Caco-2 (cell line): ENCODE data around the gene MS4A8. TPM values are rescaled to one million over a fixed set of nuclear protein-coding genes. Genes with fewer than 3 reads are reported as not detected.

Experiments used
- BruUV-seq: library from RNA; stranded (reverse); fragments of 400-500 nt; replicated peaks from 2 replicates; lab custom pipeline; 2021; lab: Mats Ljungman, UMichigan
- CTCF ChIA-PET: fragments of 300-600 bp; sonication (Branson Sonifier 250); formaldehyde crosslinking; loops from one replicate; lab custom pipeline; 2022; ENCODE audit warnings: antibody characterized with exemption; lab: Charles Lee
- POLR2A ChIA-PET: fragments of 300-600 bp; sonication (Branson Sonifier 250); formaldehyde crosslinking; loops from one replicate; lab custom pipeline; 2022; ENCODE audit warnings: antibody characterized with exemption; lab: Charles Lee
- DNase-seq, 2 experiments: peaks; one replicate each; pipeline versions ENCODE4 v3.0.0 to v3.0.0-alpha.2; 2020 to 2022
- H3K27me3 ChIP-seq: replicated peaks from 2 replicates; pipeline ENCODE4 v1.6.0; 2011; ENCODE audit warnings: low read length; ENCODE audit not compliant: control insufficient read depth, insufficient read depth
- H3K36me3 ChIP-seq: 2 replicates; pipeline ENCODE4 v1.5.1; 2011; ENCODE audit warnings: low read length; ENCODE audit not compliant: control insufficient read depth, insufficient read depth
- H3K4me1 ChIP-seq: fragments of 250-450 bp; sonication (Bioruptor Pico); 2 replicates; pipeline ENCODE4 v1.5.1; 2020; ENCODE audit warnings: mild to moderate bottlenecking
- H3K4me3 ChIP-seq: 2 replicates; pipeline ENCODE4 v1.5.1; 2011; ENCODE audit warnings: low read depth, mild to moderate bottlenecking, control low read depth, low read length
- H3K9me3 ChIP-seq: fragments of 250-450 bp; sonication (Bioruptor Pico); 2 replicates; pipeline ENCODE4 v1.5.1; 2020; ENCODE audit warnings: mild to moderate bottlenecking, moderate library complexity
- H3K27ac Mint-ChIP-seq: one replicate; pipeline ENCODE4 v1.8.0; 2022; ENCODE audit warnings: mixed read lengths; ENCODE audit not compliant: unreplicated experiment
- H3K27me3 Mint-ChIP-seq: one replicate; pipeline ENCODE4 v1.8.0; 2022; ENCODE audit warnings: mixed read lengths; ENCODE audit not compliant: insufficient read depth, unreplicated experiment
- H3K36me3 Mint-ChIP-seq: one replicate; pipeline ENCODE4 v1.8.0; 2022; ENCODE audit warnings: mild to moderate bottlenecking, mixed read lengths; ENCODE audit not compliant: insufficient read depth, unreplicated experiment
- H3K4me1 Mint-ChIP-seq: one replicate; pipeline ENCODE4 v1.8.0; 2022; ENCODE audit warnings: low read depth, mixed read lengths; ENCODE audit not compliant: unreplicated experiment
- H3K4me3 Mint-ChIP-seq: one replicate; pipeline ENCODE4 v1.8.0; 2022; ENCODE audit warnings: mild to moderate bottlenecking, moderate library complexity, mixed read lengths; ENCODE audit not compliant: unreplicated experiment
- H3K9me3 Mint-ChIP-seq: one replicate; pipeline ENCODE4 v1.8.0; 2022; ENCODE audit warnings: mixed read lengths; ENCODE audit not compliant: unreplicated experiment
- CTCF ChIP-seq, 2 experiments: fragments of 200-600 bp in 1 of 2; IDR thresholded peaks; 1 replicate in 1 of 2; 2 replicates in 1 of 2; pipeline versions ENCODE4 v1.5.1 to v1.8.0; 2011 to 2022; ENCODE audit warnings: antibody characterized with exemption in 1 of 2, control low read depth in 1 of 2, inconsistent platforms in 1 of 2, low read depth in 1 of 2, low read length in 1 of 2, mild to moderate bottlenecking in 1 of 2, moderate library complexity in 1 of 2; ENCODE audit not compliant: insufficient read depth in 1 of 2, severe bottlenecking in 1 of 2, unreplicated experiment in 1 of 2
- intact Hi-C: fragments of 100-400 bp; cut with micrococcal nuclease; formaldehyde crosslinking; loops from one replicate; pipeline ENCODE4 v1.10.0; 2022; ENCODE audit not compliant: unreplicated experiment
- total RNA-seq: library from RNA; stranded (reverse); gene quantifications from 2 replicates; pipeline ENCODE4 v1.2.3, GENCODE V29; 2022

Gene MS4A8
- total RNA-seq, 1 experiment from 2014 or later: not detected

- BruUV-seq: no TSS peak
- peaks cover 13% of the 10 kb centered on the region for H3K4me1 Mint-ChIP-seq
These were observed 18.5 kb downstream of the MS4A8 start for GRCh38 chr11:60717956-60718355.

GRCh38 chr11:60718524-60719316 lies 19.3 kb downstream of the MS4A8 start:
- ChIA-PET CTCF (no interaction called here), POLR2A (no interaction called here)
- H3K9me3 Mint-ChIP-seq: peaks cover 12% of the 10 kb centered on the region
- no TSS peak for BruUV-seq
- Histone ChIP-seq H3K36me3 (no peaks in the 10 kb centered on the region), H3K4me3 (no peak overlapping the region), H3K9me3 (peaks cover 23% of the 10 kb centered on the region), H3K27me3 (no peaks in the 10 kb centered on the region), H3K4me1 (peaks cover 10% of the 10 kb centered on the region)
- H3K36me3 Mint-ChIP-seq: no peaks in the 10 kb centered on the region
- no peak for TF ChIP-seq CTCF (IDR thresholded peaks at IDR 0.05; ENCODE audit: insufficient read depth in 1 of 2, low read depth in 1 of 2, low read length in 1 of 2, severe bottlenecking in 1 of 2, unreplicated experiment in 1 of 2)
- no peak for DNase-seq
- intact Hi-C loops: loop anchor here (1.0 kb wide), 1 partner anchor 7 kb away; no protein-coding TSS in a partner anchor
- H3K4me1 Mint-ChIP-seq: peaks cover 7% of the 10 kb centered on the region
- H3K27ac Mint-ChIP-seq: no peak overlapping the region
- H3K27me3 Mint-ChIP-seq: no peaks in the 10 kb centered on the region
- H3K4me3 Mint-ChIP-seq: no peak overlapping the region

More at GRCh38 chr11:60717956-60718355, 18.5 kb downstream of the MS4A8 start:
- no peak overlapping the region for H3K27ac Mint-ChIP-seq
- peaks cover 14% of the 10 kb centered on the region for H3K4me1 ChIP-seq
- no peaks in the 10 kb centered on the region for H3K36me3 ChIP-seq
- peaks cover 12% of the 10 kb centered on the region for H3K9me3 Mint-ChIP-seq
- no peaks in the 10 kb centered on the region for H3K27me3 ChIP-seq
- no peaks in the 10 kb centered on the region for H3K27me3 Mint-ChIP-seq
- ChIA-PET CTCF (no interaction called here), POLR2A (no interaction called here)
- TF ChIP-seq CTCF (IDR thresholded peaks at IDR 0.05; ENCODE audit: insufficient read depth in 1 of 2, low read depth in 1 of 2, low read length in 1 of 2, severe bottlenecking in 1 of 2, unreplicated experiment in 1 of 2): no peak
- H3K9me3 ChIP-seq: peaks cover 27% of the 10 kb centered on the region
- intact Hi-C loops: no loop called here
- H3K36me3 Mint-ChIP-seq: peaks cover 6% of the 10 kb centered on the region
- DNase-seq: no peak
- no peak overlapping the region for H3K4me3 ChIP-seq
- H3K4me3 Mint-ChIP-seq: no peak overlapping the region

GRCh38 chr11:60719391-60719790 lies 20.0 kb downstream of the MS4A8 start:
- Histone ChIP-seq H3K4me3 (no peak overlapping the region), H3K27me3 (no peaks in the 10 kb centered on the region), H3K4me1 (peaks cover 4% of the 10 kb centered on the region), H3K36me3 (no peaks in the 10 kb centered on the region), H3K9me3 (peaks cover 23% of the 10 kb centered on the region)
- H3K27ac Mint-ChIP-seq: no peak overlapping the region
- no peaks in the 10 kb centered on the region for H3K27me3 Mint-ChIP-seq
- H3K9me3 Mint-ChIP-seq: peaks cover 12% of the 10 kb centered on the region
- H3K4me1 Mint-ChIP-seq: peaks cover 5% of the 10 kb centered on the region
- no peaks in the 10 kb centered on the region for H3K36me3 Mint-ChIP-seq
- no peak overlapping the region for H3K4me3 Mint-ChIP-seq
- no peak for TF ChIP-seq CTCF (IDR thresholded peaks at IDR 0.05; ENCODE audit: insufficient read depth in 1 of 2, low read depth in 1 of 2, low read length in 1 of 2, severe bottlenecking in 1 of 2, unreplicated experiment in 1 of 2)
- POLR2A ChIA-PET: no interaction called here
- intact Hi-C loops: loop anchor here (1.0 kb wide), 1 partner anchor 8 kb away; no protein-coding TSS in a partner anchor
- DNase-seq: no peak
- CTCF ChIA-PET: no interaction called here
- BruUV-seq: no TSS peak
